ENCODE measurements around the gene TMEM132A. TPM values are rescaled to one million over a fixed set of nuclear protein-coding genes. Genes with fewer than 3 reads are reported as not detected.

Gene TMEM132A
- total and polyA plus RNA-seq, 9 of the 15 experiments (the other 6 are each of a cell fraction or from before 2014, with no cell fraction given) = 0.04 to 1.1 (median 0.18) TPM; not detected in 4

- ATAC-seq (no peak), FAIRE-seq (no peak), DNase-seq (ENCODE audit: extremely low read depth in 1 of 4, low spot score in 3 of 4) (no peak)
- ChIA-PET CTCF (ENCODE audit: low intra/inter-chr PET ratio) (no interaction called here), POLR2A (interaction anchor here (0.6 kb wide), 1 partner anchor 292 kb away, joined by 3 read pairs; no protein-coding TSS in a partner anchor)
- no peak overlapping the region for H2AFZ ChIP-seq (ENCODE audit: low read depth, low read length)
- H4K20me1 ChIP-seq (replicated peaks; ENCODE audit: control insufficient read depth, insufficient read depth, low read length) = 0 out of 2 replicates have a peak, but pooled peaks cover 3% of the 10 kb centered on the region
- in situ Hi-C loops (cut with MboI) (no loop called here), intact Hi-C loops (cut with micrococcal nuclease) (no loop called here)
- no TSS peak for BruUV-seq (replicated peaks)
- H3K9me3 ChIP-seq (replicated peaks; ENCODE audit: control insufficient read depth, insufficient read depth, low read depth, low read length) = no peaks in the 10 kb centered on the region
- TF ChIP-seq SAFB (IDR thresholded peaks at IDR 0.05; ENCODE audit: borderline replicate concordance, low read depth, low read length) (no peak), ZNF449 (CRISPR knock-in tag; IDR thresholded peaks at IDR 0.05) (no peak), GTF3C2 (IDR thresholded peaks at IDR 0.05; ENCODE audit: borderline replicate concordance, extremely low read depth, insufficient read length) (no peak), PHF21A (IDR thresholded peaks at IDR 0.05; ENCODE audit: borderline replicate concordance, low read depth) (no peak), ATF6 (CRISPR knock-in tag; IDR thresholded peaks at IDR 0.05) (no peak), NUFIP1 (IDR thresholded peaks at IDR 0.05; ENCODE audit: partially characterized antibody) (no peak), ZKSCAN8 (CRISPR knock-in tag; IDR thresholded peaks at IDR 0.05) (no peak), ETV5 (CRISPR knock-in tag; IDR thresholded peaks at IDR 0.05; ENCODE audit: low read depth) (no peak), DPF2 (IDR thresholded peaks at IDR 0.05) (no peak), LEF1 (IDR thresholded peaks at IDR 0.05) (no peak)
- H3K9ac ChIP-seq (ENCODE audit: insufficient read depth in 1 of 2, low read depth in 2 of 2, low read length in 2 of 2) = no peak overlapping the region
- no peak overlapping the region for H3K4me3 ChIP-seq
- no peaks in the 10 kb centered on the region for H3K36me3 ChIP-seq (ENCODE audit: control insufficient read depth, insufficient read depth, low read length)
- peaks cover 24 to 46% of the 10 kb centered on the region in 2 experiments for H3K27me3 ChIP-seq (ENCODE audit: control insufficient read depth in 2 of 2, insufficient read depth in 2 of 2, low read length in 2 of 2)
- no peaks in the 10 kb centered on the region; a peak in 1 of 5 replicates for H3K4me1 ChIP-seq (replicated peaks in 1 of 2; ENCODE audit: control insufficient read depth in 2 of 2, insufficient read depth in 2 of 2, low read length in 2 of 2)
- 5% methylated on average over 6 of the region's 6 CpGs for WGBS (ENCODE audit: insufficient coverage, low coverage, missing lambda C conversion rate)
- no peak overlapping the region for H3K27ac ChIP-seq (ENCODE audit: extremely low read depth, low read depth, low read length)
- no peaks in the 10 kb centered on the region for H3K9me1 ChIP-seq (ENCODE audit: control insufficient read depth, insufficient read depth, low read length)
- H3K4me2 ChIP-seq (ENCODE audit: insufficient read depth, low read length) = no peak overlapping the region
- H3K79me2 ChIP-seq (ENCODE audit: control insufficient read depth, insufficient read depth, low read length) = no peaks in the 10 kb centered on the region
These were observed 35.2 kb downstream of the TMEM132A start for GRCh38 chr11:60959431-60959830.
